COR-L47 (cell line): ENCODE results near the gene TUBB6.

ENCODE experiments used
- DNase-seq: peaks from one replicate; lab custom pipeline; 2025; lab: John Stamatoyannopoulos, UW

TUBB6 gene

GRCh38 chr18:12338382-12338781 is 30.3 kb downstream of the TUBB6 start:
- DNase-seq: no peak

GRCh38 chr18:12340945-12341660 is 33.1 kb downstream of the TUBB6 start:
- DNase-seq: no peak

- no peak for DNase-seq
Measured at GRCh38 chr18:12342661-12343060, 34.6 kb downstream of the TUBB6 start.

GRCh38 chr18:12345491-12346239 is 37.6 kb downstream of the TUBB6 start:
- no peak for DNase-seq

- DNase-seq: no peak
Measured at GRCh38 chr18:12346240-12346565, 38.2 kb downstream of the TUBB6 start.

- no peak for DNase-seq
Measured at GRCh38 chr18:12347895-12348294, 39.9 kb downstream of the TUBB6 start.

- no peak for DNase-seq
Measured at GRCh38 chr18:12352188-12352587, 44.1 kb downstream of the TUBB6 start.

GRCh38 chr18:12359515-12359927 is 51.5 kb downstream of the TUBB6 start:
- no peak for DNase-seq

GRCh38 chr18:12361770-12362378 is 53.8 kb downstream of the TUBB6 start:
- no peak for DNase-seq

- DNase-seq: no peak
Measured at GRCh38 chr18:12362473-12363174, 54.6 kb downstream of the TUBB6 start.

- no peak for DNase-seq
Measured at GRCh38 chr18:12366379-12366778, 58.3 kb downstream of the TUBB6 start.

- no peak for DNase-seq
Measured at GRCh38 chr18:12366784-12367183, 58.7 kb downstream of the TUBB6 start.

GRCh38 chr18:12369211-12369610 is 61.2 kb downstream of the TUBB6 start:
- no peak for DNase-seq

GRCh38 chr18:12371590-12371989 is 63.5 kb downstream of the TUBB6 start:
- no peak for DNase-seq

GRCh38 chr18:12372406-12372805 is 64.4 kb downstream of the TUBB6 start:
- DNase-seq: no peak

- DNase-seq: no peak
Measured at GRCh38 chr18:12373116-12373770, 65.2 kb downstream of the TUBB6 start.

- DNase-seq: no peak
Measured at GRCh38 chr18:12373771-12374116, 65.7 kb downstream of the TUBB6 start.

- no peak for DNase-seq
Measured at GRCh38 chr18:12374401-12374800, 66.4 kb downstream of the TUBB6 start.
